Measurements from ENCODE around the gene FLT1.

The FLT1 gene

DNA sequence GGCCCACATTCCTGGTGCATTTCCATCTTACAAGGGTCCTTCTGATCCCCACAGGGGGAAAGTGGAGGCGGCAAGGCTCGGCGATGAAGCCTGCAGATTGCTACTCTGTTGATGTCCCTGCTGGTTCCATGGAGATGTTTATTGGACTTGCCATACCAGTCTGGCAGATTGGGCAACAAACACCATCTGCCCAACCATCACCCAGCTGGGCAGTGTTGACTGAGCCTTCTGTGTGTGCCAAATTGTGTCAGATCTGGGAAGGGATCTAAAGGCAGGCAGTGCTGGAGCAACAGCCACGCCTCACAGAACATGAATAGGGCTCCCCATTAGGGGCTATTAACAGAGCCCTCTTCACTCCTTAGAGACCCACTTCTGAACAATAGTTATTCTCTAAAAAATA is 35.0 kb downstream of the FLT1 start:
- no peak for DNase-seq (ENCODE audit: low read depth in 4 of 4, low spot score in 1 of 4)

DNA sequence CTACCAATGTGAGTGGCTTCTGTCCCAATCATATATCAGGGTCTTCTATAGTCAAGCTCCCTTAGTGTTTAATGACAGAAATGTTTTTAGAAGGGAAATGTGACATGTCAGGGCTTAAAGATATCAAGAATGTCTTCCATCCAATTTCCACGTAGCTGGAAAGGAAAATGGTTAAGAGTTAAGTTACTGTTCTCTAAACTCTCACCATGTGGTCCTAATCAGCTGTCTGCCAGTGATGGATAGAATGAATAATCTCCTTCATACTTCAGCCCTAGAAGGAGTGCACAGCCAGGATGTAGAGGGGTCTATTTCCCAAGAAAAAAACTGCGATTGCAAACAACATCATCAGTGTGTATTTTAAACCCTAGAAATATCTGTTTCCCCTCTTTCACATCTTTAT is 36.3 kb downstream of the FLT1 start:
- no peak for DNase-seq (ENCODE audit: low read depth in 4 of 4, low spot score in 1 of 4)

GRCh38 chr13:28458051-28458450 is 36.9 kb downstream of the FLT1 start:
- no peak for DNase-seq (ENCODE audit: low read depth in 4 of 4, low spot score in 1 of 4)

- no peak for DNase-seq (ENCODE audit: low read depth in 4 of 4, low spot score in 1 of 4)
Observed at GRCh38 chr13:28457521-28457920, 37.4 kb downstream of the FLT1 start.

DNA sequence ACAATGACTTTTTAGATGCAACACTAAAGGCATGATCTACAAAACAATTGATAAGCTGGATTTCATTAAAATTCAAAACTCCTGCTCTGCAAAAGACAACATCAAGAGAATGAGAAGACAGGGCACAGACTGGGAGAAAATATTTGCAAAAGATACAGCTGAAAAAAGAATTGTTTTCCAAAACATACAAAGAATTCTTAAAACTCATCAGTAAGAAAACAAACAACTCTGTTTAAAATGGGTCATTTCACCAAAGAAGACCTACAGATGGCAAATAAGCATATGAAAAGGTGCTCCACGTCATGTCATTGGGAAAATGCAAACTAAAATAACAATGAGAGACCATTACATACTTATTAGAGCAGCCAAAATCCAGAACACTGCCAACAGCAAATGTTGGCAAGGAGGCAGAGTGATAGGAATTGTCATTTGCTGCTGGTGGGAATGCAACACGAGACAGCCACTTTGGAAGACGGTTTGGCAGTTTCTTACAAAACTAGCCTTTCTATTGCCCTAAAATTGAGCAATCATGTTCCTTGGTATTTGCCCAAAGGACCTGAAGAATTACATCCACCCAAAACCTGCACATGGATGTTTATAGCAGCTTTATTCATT is 39.2 kb downstream of the FLT1 start:
- no peak for DNase-seq (ENCODE audit: low read depth in 4 of 4, low spot score in 1 of 4)

DNA sequence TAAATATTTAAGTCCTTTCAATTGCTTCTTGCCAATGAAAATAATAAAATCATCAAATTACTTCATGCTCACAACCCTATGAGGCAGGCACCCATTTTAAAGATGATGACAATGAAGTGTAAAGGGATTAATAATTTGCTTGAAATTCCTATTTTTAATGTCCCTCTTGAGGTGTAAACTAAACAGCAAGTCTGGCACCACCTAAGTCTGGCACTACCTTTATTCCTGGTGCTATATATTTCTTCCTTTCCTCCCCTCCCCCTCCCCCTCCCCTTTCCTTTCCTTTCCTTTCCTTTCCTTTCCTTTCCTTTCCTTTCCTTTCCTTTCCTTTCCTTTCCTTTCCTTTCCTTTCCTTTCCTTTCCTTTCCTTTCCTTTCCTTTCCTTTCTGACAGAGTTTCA is 42.2 kb downstream of the FLT1 start:
- DNase-seq (ENCODE audit: low read depth in 4 of 4, low spot score in 1 of 4) = no peak

- DNase-seq (ENCODE audit: low read depth in 4 of 4, low spot score in 1 of 4) = no peak
Observed at GRCh38 chr13:28451482-28452217, 43.3 kb downstream of the FLT1 start.

GRCh38 chr13:28449826-28450773 is 44.8 kb downstream of the FLT1 start:
- DNase-seq (ENCODE audit: low read depth in 4 of 4, low spot score in 1 of 4) = no peak

GRCh38 chr13:28448651-28449358 is 46.1 kb downstream of the FLT1 start:
- no peak for DNase-seq (ENCODE audit: low read depth in 4 of 4, low spot score in 1 of 4)

- DNase-seq (ENCODE audit: low read depth in 4 of 4, low spot score in 1 of 4) = no peak
Observed at GRCh38 chr13:28447989-28448388, 46.9 kb downstream of the FLT1 start.

- DNase-seq (ENCODE audit: low read depth in 4 of 4, low spot score in 1 of 4) = no peak
Observed at GRCh38 chr13:28447206-28447605, 47.7 kb downstream of the FLT1 start.

DNA sequence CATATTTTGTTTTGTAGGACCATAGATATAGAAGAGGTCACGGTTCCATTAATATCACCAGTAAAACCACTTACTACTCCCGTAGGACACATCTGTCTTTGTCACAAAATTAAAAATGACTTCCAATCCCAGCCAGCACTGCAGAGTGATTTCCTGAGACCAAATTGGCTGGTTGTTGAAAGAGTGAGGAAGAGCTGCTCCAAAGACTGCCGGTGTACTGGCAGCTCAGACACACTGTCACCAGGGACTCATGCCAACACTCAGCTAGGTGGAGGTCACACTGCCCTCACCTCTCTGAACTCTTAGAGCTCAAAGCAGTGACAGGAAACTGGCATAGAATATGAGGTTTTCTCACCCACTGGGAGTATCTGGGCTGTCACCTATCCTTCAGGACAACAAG is 52.1 kb downstream of the FLT1 start:
- no peak for DNase-seq (ENCODE audit: low read depth in 4 of 4, low spot score in 1 of 4)

DNA sequence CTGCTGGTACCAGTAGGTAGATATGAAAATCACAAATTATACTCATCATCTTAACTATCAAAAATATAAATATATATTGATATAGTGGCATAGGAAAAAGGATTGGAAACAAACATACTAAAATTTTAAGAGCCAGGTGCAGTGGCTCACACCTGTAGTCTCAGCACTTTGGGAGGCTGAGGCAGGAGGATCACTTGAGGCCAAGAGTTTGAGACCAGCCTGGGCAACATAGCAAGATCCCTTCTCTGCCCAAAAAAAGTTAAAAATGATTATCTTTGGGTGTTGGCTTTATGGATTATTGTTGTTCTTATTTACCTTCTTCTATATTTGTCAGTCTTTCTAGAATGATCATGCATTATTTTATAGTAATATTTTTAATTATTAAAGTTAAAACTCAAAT is 53.4 kb downstream of the FLT1 start:
- DNase-seq (ENCODE audit: low read depth in 4 of 4, low spot score in 1 of 4) = no peak

DNA sequence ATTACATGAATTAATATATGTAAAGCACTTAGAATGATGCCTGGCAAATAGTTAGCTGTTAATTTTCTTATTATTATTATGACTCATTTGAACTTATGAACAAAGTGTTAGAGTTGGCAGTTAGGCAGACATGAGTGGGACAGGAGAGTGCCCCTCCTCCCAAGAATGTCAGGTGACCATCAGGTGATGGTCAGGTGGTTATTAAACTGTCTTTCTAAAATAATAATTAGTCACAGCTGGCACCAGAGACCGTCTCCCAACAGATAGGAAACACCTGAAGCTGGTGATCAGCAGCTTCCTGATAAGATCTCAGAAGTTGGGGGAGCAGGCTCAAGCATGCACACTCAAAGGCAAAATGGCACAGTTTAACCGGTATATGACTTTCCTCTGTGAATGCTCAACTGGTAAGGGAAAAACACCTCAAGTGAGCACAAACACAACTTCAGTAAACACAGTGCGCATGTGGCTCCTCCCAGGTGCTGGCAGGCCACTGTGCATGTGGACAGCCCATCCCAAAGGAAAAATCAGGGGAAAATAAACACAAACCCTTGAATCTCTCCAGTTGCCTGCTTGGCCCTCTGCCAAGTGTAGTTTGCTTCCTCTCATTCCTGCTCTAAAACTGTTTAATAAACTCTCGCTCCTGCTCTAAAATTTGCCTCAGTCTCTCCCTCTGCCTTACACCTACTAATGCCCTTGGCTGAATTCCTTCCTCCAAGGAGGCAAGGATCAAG is 54.0 kb downstream of the FLT1 start:
- DNase-seq (ENCODE audit: low read depth in 4 of 4, low spot score in 1 of 4) = no peak

- DNase-seq (ENCODE audit: low read depth in 4 of 4, low spot score in 1 of 4) = no peak
Observed at GRCh38 chr13:28438598-28439334, 56.2 kb downstream of the FLT1 start.

- DNase-seq (ENCODE audit: low read depth in 4 of 4, low spot score in 1 of 4) = no peak
Observed at GRCh38 chr13:28438067-28438466, 56.9 kb downstream of the FLT1 start.

- no peak for DNase-seq (ENCODE audit: low read depth in 4 of 4, low spot score in 1 of 4)
Observed at GRCh38 chr13:28435917-28436316, 59.0 kb downstream of the FLT1 start.

GRCh38 chr13:28434926-28435325 is 60.0 kb downstream of the FLT1 start:
- no peak for DNase-seq (ENCODE audit: low read depth in 4 of 4, low spot score in 1 of 4)

GRCh38 chr13:28432816-28433560 is 61.9 kb downstream of the FLT1 start:
- DNase-seq (ENCODE audit: low read depth in 4 of 4, low spot score in 1 of 4) = no peak

All from stimulated activated CD4-positive, alpha-beta T cell treated with anti-CD3 and anti-CD28 coated beads, Interleukin-1b, Interleukin-23, amount 100 ng/mL, for 24 hours (primary cell).